ENCODE measurements around the gene CBFA2T3. TPM values are rescaled to one million over a fixed set of nuclear protein-coding genes. Genes with fewer than 3 reads are reported as not detected.

Gene CBFA2T3
- total and polyA plus RNA-seq, 10 donors = 8.4 to 59.8 (median 26.3) TPM

- Histone ChIP-seq H3K36me3 (peaks cover 0 to 10% (median 0%) of the 10 kb centered on the region in 6 donors), H3K9me3 (no peaks in the 10 kb centered on the region), H3K4me3 (peak overlapping the region in 2 of 8 donors; percentile 4 to 81), H3K27me3 (replicated peaks in 1 of 7) (peaks cover 0 to 31% (median 0%) of the 10 kb centered on the region in 7 donors), H3K27ac (peak overlapping the region; percentile 9 to 86 (median 50)), H3K4me1 (peaks cover 75 to 100% (median 99%) of the 10 kb centered on the region in 6 donors)
- 36 to 68% (median 55%) methylated on average over 5 to 6 of the region's 6 CpGs for WGBS, 5 donors
- intact Hi-C loops (cut with DNase I; ENCODE audit: low total_unique reads) = no loop called here
- DNase-seq = no peak
- no peak for TF ChIP-seq POLR2AphosphoS5 (IDR thresholded peaks at IDR 0.05)
- TF ChIP-seq POLR2A (IDR thresholded peaks at IDR 0.05) = no peak
- TF ChIP-seq CTCF (IDR thresholded peaks at IDR 0.05 in 8 of 11, conservative IDR thresholded peaks at IDR 0.05 in 3 of 11) = no peak
Observed at GRCh38 chr16:88972349-88972748, 4.7 kb downstream of the CBFA2T3 start.

- Histone ChIP-seq H3K27me3 (replicated peaks in 1 of 7) (peaks cover 0 to 25% (median 0%) of the 10 kb centered on the region in 7 donors), H3K9me3 (no peaks in the 10 kb centered on the region), H3K4me3 (peak overlapping the region in 2 of 8 donors; percentile 4 to 81), H3K27ac (peak overlapping the region; percentile 9 to 86 (median 50)), H3K36me3 (peaks cover 0 to 10% (median 0%) of the 10 kb centered on the region in 6 donors), H3K4me1 (peaks cover 70 to 100% (median 99%) of the 10 kb centered on the region in 6 donors)
- DNase-seq = peak; percentile 89
- intact Hi-C loops (cut with DNase I; ENCODE audit: low total_unique reads) = no loop called here
- TF ChIP-seq POLR2AphosphoS5 (IDR thresholded peaks at IDR 0.05) (peak; percentile 78 to 84 (median 79)), POLR2A (IDR thresholded peaks at IDR 0.05) (no peak), CTCF (IDR thresholded peaks at IDR 0.05 in 8 of 11, conservative IDR thresholded peaks at IDR 0.05 in 3 of 11) (no peak)
- WGBS, 5 donors = 40 to 59% (median 52%) methylated on average over 9 to 29 of the region's 29 CpGs
Observed at GRCh38 chr16:88971371-88972097, 5.5 kb downstream of the CBFA2T3 start.

- DNase-seq = peak; percentile 78
Observed at GRCh38 chr16:88970539-88971065, 6.4 kb downstream of the CBFA2T3 start.

More at GRCh38 chr16:88970539-88971065, 6.4 kb downstream of the CBFA2T3 start:
- H3K27me3 ChIP-seq (replicated peaks in 1 of 7) = peaks cover 0 to 15% (median 0%) of the 10 kb centered on the region in 7 donors
- H3K4me1 ChIP-seq = peaks cover 69 to 100% (median 99%) of the 10 kb centered on the region in 6 donors
- peaks cover 0 to 10% (median 0%) of the 10 kb centered on the region in 6 donors for H3K36me3 ChIP-seq
- no peaks in the 10 kb centered on the region for H3K9me3 ChIP-seq
- WGBS, 5 donors = 60 to 82% (median 79%) methylated on average over 21 to 31 of the region's 31 CpGs
- no peak overlapping the region for H3K4me3 ChIP-seq
- H3K27ac ChIP-seq = peak overlapping the region in 3 of 8 donors; percentile 56 to 86 (median 76)
- intact Hi-C loops (cut with DNase I; ENCODE audit: low total_unique reads) = no loop called here
- no peak for TF ChIP-seq CTCF (IDR thresholded peaks at IDR 0.05 in 8 of 11, conservative IDR thresholded peaks at IDR 0.05 in 3 of 11)
- peak in 2 of 3 donors; percentile 3 to 18 for TF ChIP-seq POLR2AphosphoS5 (IDR thresholded peaks at IDR 0.05)

Data from spleen (tissue), 11 donors.